GM23338 (cell line): ENCODE results near the gene ABCB6. TPM values are rescaled to one million over a fixed set of nuclear protein-coding genes. Genes with fewer than 3 reads are reported as not detected.

Experiments used
- ATAC-seq: fragments of 200-7000 bp; cut with Tn5 transposase; 3 replicates; pipeline ENCODE4 v1.9.1; 2020
- DNase-seq: peaks from one replicate; pipeline ENCODE4 v3.0.0-alpha.2; 2015; ENCODE audit warnings: low spot score
- H2AFZ ChIP-seq: fragments of 200-600 bp; sonication (generic); 2 replicates; pipeline ENCODE4 v1.8.0; 2016; ENCODE audit warnings: antibody characterized with exemption, mild to moderate bottlenecking, moderate library complexity
- H3F3A ChIP-seq: fragments of 200-600 bp; sonication (generic); replicated peaks from 2 replicates; pipeline ENCODE4 v1.8.0; 2017; ENCODE audit warnings: antibody characterized with exemption, mixed run types, low read depth
- H3K27ac ChIP-seq: fragments of 200-600 bp; sonication (generic); 2 replicates; pipeline ENCODE4 v1.6.1; 2016; ENCODE audit warnings: low read depth
- H3K27me3 ChIP-seq: fragments of 200-600 bp; sonication (generic); 2 replicates; pipeline ENCODE4 v1.8.0; 2016; ENCODE audit warnings: mild to moderate bottlenecking, mixed run types, moderate library complexity; ENCODE audit not compliant: insufficient read depth
- H3K36me3 ChIP-seq: fragments of 200-600 bp; sonication (generic); 2 replicates; pipeline ENCODE4 v1.8.0; 2016; ENCODE audit warnings: mild to moderate bottlenecking; ENCODE audit not compliant: insufficient read depth
- H3K4me1 ChIP-seq: fragments of 200-600 bp; sonication (generic); 2 replicates; pipeline ENCODE4 v1.8.0; 2016; ENCODE audit warnings: mild to moderate bottlenecking, moderate library complexity; ENCODE audit not compliant: insufficient read depth
- H3K4me2 ChIP-seq: fragments of 200-600 bp; sonication (generic); 2 replicates; pipeline ENCODE4 v1.7.1; 2017; ENCODE audit warnings: mixed run types
- H3K4me3 ChIP-seq: fragments of 200-600 bp; sonication (generic); 2 replicates; pipeline ENCODE4 v1.6.1; 2016; ENCODE audit warnings: mixed run types
- H3K79me2 ChIP-seq: fragments of 200-600 bp; sonication (generic); replicated peaks from 2 replicates; pipeline ENCODE4 v1.8.0; 2017; ENCODE audit warnings: mild to moderate bottlenecking; ENCODE audit not compliant: insufficient read depth
- H3K9me2 ChIP-seq: fragments of 200-600 bp; sonication (generic); 2 replicates; pipeline ENCODE4 v1.8.0; 2017; ENCODE audit not compliant: insufficient read depth
- H4K20me1 ChIP-seq: fragments of 200-600 bp; sonication (generic); replicated peaks from 2 replicates; pipeline ENCODE4 v1.8.0; 2017; ENCODE audit warnings: mild to moderate bottlenecking; ENCODE audit not compliant: insufficient read depth
- H3K27ac Mint-ChIP-seq: 2 replicates; pipeline ENCODE4 v1.8.0; 2020; ENCODE audit warnings: inconsistent platforms, mild to moderate bottlenecking, moderate library complexity, mixed read lengths
- H3K27me3 Mint-ChIP-seq: 3 replicates; pipeline ENCODE4 v1.8.0; 2022; ENCODE audit warnings: low read depth, mild to moderate bottlenecking, moderate library complexity, mixed read lengths, inconsistent platforms; ENCODE audit not compliant: insufficient read depth, poor library complexity
- H3K36me3 Mint-ChIP-seq: 3 replicates; pipeline ENCODE4 v1.8.0; 2021; ENCODE audit warnings: low read depth, mild to moderate bottlenecking, inconsistent platforms, moderate library complexity, mixed read lengths
- H3K4me1 Mint-ChIP-seq: 3 replicates; pipeline ENCODE4 v1.8.0; 2020; ENCODE audit warnings: mild to moderate bottlenecking, inconsistent platforms, mixed read lengths
- H3K4me3 Mint-ChIP-seq: 3 replicates; pipeline ENCODE4 v1.8.0; 2021; ENCODE audit warnings: moderate library complexity, mild to moderate bottlenecking, inconsistent platforms, mixed read lengths
- H3K9me3 Mint-ChIP-seq: 3 replicates; pipeline ENCODE4 v1.8.0; 2020; ENCODE audit warnings: moderate library complexity, mild to moderate bottlenecking, inconsistent platforms, mixed read lengths
- JUNB ChIP-seq: IDR thresholded peaks from one replicate; pipeline ENCODE4 v1.6.1; 2016; ENCODE audit warnings: antibody characterized with exemption; ENCODE audit not compliant: unreplicated experiment
- STAT1 ChIP-seq: IDR thresholded peaks from one replicate; pipeline ENCODE4 v1.6.1; 2016; ENCODE audit warnings: antibody characterized with exemption; ENCODE audit not compliant: unreplicated experiment
- polyA plus RNA-seq: library from polyadenylated mRNA; unstranded; fragments of >200 nt; fragmentation: Nextera tagmentation; extraction: Ambion mirVana; gene quantifications from 2 replicates; pipeline ENCODE4 v1.2.1, GENCODE V29; 2016
- total RNA-seq: library from RNA; depleted of rRNA; stranded (reverse); fragments of >200 nt; shearing (Covaris generic); gene quantifications from 2 replicates; pipeline ENCODE4 v1.2.3, GENCODE V29; 2014
- TF ChIP-seq, protein P1 (sequence below): fragments of 250-450 bp; sonication (Bioruptor Pico); IDR thresholded peaks from 2 replicates; pipeline ENCODE4 v1.5.0; 2020; ENCODE audit warnings: mild to moderate bottlenecking, moderate library complexity
- TF ChIP-seq, protein P2 (sequence below), 2 experiments: fragments of 200-600 bp in 1 of 2; sonication (generic) in 1 of 2; conservative IDR thresholded peaks; 2 replicates each; pipeline versions ENCODE4 v1.5.1 to v1.6.1; 2016 to 2017; ENCODE audit warnings: antibody characterized with exemption in 2 of 2, low read depth in 2 of 2, mild to moderate bottlenecking in 2 of 2, moderate library complexity in 1 of 2

ABCB6 gene
- total and polyA plus RNA-seq, 2 experiments from 2014 or later, result 26.2 to 35.1 TPM

DNA sequence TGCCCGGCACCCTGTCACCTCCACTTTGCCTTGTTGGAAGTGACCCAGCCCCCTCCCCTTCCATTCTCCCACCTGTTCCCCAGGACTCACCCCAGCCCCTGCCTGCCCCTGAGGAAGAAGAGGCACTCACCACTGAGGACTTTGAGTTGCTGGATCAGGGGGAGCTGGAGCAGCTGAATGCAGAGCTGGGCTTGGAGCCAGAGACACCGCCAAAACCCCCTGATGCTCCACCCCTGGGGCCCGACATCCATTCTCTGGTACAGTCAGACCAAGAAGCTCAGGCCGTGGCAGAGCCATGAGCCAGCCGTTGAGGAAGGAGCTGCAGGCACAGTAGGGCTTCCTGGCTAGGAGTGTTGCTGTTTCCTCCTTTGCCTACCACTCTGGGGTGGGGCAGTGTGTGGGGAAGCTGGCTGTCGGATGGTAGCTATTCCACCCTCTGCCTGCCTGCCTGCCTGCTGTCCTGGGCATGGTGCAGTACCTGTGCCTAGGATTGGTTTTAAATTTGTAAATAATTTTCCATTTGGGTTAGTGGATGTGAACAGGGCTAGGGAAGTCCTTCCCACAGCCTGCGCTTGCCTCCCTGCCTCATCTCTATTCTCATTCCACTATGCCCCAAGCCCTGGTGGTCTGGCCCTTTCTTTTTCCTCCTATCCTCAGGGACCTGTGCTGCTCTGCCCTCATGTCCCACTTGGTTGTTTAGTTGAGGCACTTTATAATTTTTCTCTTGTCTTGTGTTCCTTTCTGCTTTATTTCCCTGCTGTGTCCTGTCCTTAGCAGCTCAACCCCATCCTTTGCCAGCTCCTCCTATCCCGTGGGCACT is 36.2 kb downstream of the ABCB6 start (continued):
- TF ChIP-seq, protein P1, sequence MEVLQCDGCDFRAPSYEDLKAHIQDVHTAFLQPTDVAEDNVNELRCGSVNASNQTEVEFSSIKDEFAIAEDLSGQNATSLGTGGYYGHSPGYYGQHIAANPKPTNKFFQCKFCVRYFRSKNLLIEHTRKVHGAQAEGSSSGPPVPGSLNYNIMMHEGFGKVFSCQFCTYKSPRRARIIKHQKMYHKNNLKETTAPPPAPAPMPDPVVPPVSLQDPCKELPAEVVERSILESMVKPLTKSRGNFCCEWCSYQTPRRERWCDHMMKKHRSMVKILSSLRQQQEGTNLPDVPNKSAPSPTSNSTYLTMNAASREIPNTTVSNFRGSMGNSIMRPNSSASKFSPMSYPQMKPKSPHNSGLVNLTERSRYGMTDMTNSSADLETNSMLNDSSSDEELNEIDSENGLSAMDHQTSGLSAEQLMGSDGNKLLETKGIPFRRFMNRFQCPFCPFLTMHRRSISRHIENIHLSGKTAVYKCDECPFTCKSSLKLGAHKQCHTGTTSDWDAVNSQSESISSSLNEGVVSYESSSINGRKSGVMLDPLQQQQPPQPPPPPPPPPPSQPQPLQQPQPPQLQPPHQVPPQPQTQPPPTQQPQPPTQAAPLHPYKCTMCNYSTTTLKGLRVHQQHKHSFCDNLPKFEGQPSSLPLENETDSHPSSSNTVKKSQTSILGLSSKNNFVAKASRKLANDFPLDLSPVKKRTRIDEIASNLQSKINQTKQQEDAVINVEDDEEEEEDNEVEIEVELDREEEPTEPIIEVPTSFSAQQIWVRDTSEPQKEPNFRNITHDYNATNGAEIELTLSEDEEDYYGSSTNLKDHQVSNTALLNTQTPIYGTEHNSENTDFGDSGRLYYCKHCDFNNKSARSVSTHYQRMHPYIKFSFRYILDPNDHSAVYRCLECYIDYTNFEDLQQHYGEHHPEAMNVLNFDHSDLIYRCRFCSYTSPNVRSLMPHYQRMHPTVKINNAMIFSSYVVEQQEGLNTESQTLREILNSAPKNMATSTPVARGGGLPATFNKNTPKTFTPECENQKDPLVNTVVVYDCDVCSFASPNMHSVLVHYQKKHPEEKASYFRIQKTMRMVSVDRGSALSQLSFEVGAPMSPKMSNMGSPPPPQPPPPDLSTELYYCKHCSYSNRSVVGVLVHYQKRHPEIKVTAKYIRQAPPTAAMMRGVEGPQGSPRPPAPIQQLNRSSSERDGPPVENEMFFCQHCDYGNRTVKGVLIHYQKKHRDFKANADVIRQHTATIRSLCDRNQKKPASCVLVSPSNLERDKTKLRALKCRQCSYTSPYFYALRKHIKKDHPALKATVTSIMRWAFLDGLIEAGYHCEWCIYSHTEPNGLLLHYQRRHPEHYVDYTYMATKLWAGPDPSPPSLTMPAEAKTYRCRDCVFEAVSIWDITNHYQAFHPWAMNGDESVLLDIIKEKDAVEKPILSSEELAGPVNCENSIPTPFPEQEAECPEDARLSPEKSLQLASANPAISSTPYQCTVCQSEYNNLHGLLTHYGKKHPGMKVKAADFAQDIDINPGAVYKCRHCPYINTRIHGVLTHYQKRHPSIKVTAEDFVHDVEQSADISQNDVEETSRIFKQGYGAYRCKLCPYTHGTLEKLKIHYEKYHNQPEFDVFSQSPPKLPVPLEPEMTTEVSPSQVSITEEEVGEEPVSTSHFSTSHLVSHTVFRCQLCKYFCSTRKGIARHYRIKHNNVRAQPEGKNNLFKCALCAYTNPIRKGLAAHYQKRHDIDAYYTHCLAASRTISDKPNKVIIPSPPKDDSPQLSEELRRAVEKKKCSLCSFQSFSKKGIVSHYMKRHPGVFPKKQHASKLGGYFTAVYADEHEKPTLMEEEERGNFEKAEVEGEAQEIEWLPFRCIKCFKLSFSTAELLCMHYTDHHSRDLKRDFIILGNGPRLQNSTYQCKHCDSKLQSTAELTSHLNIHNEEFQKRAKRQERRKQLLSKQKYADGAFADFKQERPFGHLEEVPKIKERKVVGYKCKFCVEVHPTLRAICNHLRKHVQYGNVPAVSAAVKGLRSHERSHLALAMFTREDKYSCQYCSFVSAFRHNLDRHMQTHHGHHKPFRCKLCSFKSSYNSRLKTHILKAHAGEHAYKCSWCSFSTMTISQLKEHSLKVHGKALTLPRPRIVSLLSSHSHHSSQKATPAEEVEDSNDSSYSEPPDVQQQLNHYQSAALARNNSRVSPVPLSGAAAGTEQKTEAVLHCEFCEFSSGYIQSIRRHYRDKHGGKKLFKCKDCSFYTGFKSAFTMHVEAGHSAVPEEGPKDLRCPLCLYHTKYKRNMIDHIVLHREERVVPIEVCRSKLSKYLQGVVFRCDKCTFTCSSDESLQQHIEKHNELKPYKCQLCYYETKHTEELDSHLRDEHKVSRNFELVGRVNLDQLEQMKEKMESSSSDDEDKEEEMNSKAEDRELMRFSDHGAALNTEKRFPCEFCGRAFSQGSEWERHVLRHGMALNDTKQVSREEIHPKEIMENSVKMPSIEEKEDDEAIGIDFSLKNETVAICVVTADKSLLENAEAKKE, result no peak

DNA sequence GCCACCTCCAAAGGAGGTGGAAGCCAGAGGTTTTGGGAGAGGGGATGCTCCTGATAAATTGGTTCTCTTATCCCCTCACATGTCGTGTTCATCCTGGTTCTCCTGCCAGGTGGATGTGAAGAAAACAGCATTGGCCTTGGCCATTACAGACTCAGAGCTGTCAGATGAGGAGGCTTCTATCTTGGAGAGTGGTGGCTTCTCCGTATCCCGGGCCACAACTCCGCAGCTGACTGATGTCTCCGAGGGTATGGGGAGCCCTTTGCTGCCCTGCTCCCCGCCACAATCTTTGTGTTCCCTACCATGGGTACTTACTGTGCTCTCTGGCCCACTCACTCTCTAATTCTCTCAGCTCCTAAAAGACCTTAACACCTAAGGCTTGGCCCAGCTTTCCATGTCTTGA is 37.2 kb downstream of the ABCB6 start:
- H3K4me3 ChIP-seq, result no peak overlapping the region
- no peaks in the 10 kb centered on the region for H3K27me3 ChIP-seq
- peaks cover 5% of the 10 kb centered on the region for H3K27me3 Mint-ChIP-seq
- no peak for DNase-seq
- no peak overlapping the region for H3K27ac ChIP-seq
- peaks cover 8% of the 10 kb centered on the region; the same call in 2 of the 3 replicates for H3K4me1 Mint-ChIP-seq
- peaks cover 15% of the 10 kb centered on the region for H3F3A ChIP-seq
- H3K27ac Mint-ChIP-seq, result no peak overlapping the region
- no peak overlapping the region for H2AFZ ChIP-seq
- H3K79me2 ChIP-seq, result peaks cover 7% of the 10 kb centered on the region
- no peaks in the 10 kb centered on the region; the same call in 2 of the 3 replicates for H3K9me3 Mint-ChIP-seq
- H3K4me1 ChIP-seq, result peaks cover 7% of the 10 kb centered on the region
- H3K4me3 Mint-ChIP-seq, result no peak overlapping the region
- no peak overlapping the region for H3K4me2 ChIP-seq
- H3K9me2 ChIP-seq, result no peaks in the 10 kb centered on the region
- no peaks in the 10 kb centered on the region for H3K36me3 ChIP-seq
- no peak for ATAC-seq
- peaks cover 30% of the 10 kb centered on the region for H3K36me3 Mint-ChIP-seq
- H4K20me1 ChIP-seq, result no peaks in the 10 kb centered on the region; the same call in 1 of the 2 replicates
- TF ChIP-seq, protein P1, result no peak
- TF ChIP-seq STAT1 (no peak), JUNB (no peak)
- TF ChIP-seq, protein P2, sequence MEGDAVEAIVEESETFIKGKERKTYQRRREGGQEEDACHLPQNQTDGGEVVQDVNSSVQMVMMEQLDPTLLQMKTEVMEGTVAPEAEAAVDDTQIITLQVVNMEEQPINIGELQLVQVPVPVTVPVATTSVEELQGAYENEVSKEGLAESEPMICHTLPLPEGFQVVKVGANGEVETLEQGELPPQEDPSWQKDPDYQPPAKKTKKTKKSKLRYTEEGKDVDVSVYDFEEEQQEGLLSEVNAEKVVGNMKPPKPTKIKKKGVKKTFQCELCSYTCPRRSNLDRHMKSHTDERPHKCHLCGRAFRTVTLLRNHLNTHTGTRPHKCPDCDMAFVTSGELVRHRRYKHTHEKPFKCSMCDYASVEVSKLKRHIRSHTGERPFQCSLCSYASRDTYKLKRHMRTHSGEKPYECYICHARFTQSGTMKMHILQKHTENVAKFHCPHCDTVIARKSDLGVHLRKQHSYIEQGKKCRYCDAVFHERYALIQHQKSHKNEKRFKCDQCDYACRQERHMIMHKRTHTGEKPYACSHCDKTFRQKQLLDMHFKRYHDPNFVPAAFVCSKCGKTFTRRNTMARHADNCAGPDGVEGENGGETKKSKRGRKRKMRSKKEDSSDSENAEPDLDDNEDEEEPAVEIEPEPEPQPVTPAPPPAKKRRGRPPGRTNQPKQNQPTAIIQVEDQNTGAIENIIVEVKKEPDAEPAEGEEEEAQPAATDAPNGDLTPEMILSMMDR (conservative IDR thresholded peaks at IDR 0.05; ENCODE audit: low read depth in 2 of 2), result no peak
